PFSK-1 (cell line): ENCODE results near the gene ALKAL2.

Experiments used
- FOXP2 ChIP-seq: optimal IDR thresholded peaks from 2 replicates; pipeline ENCODE3; 2011; ENCODE audit warnings: borderline replicate concordance, control low read depth, inconsistent platforms; ENCODE audit not compliant: insufficient read depth; ENCODE audit errors: extremely low read length, extremely low read depth
- POLR2AphosphoS5 ChIP-seq: IDR thresholded peaks from 2 replicates; pipeline ENCODE4 v1.6.1; 2012; ENCODE audit warnings: low read depth, mild to moderate bottlenecking, control low read depth, low read length, moderate library complexity
- REST ChIP-seq, 2 experiments: IDR thresholded peaks; 2 replicates each; pipeline versions ENCODE4 v1.6.1 to v1.8.0; 2011 to 2012; ENCODE audit warnings: low read depth in 2 of 2, low read length in 2 of 2, control low read depth in 1 of 2, inconsistent platforms in 1 of 2, mild to moderate bottlenecking in 1 of 2, moderate library complexity in 1 of 2; ENCODE audit not compliant: insufficient read depth in 1 of 2
- SIN3A ChIP-seq: IDR thresholded peaks from 2 replicates; pipeline ENCODE4 v1.6.1; 2012; ENCODE audit warnings: mild to moderate bottlenecking, low read length, moderate library complexity, borderline replicate concordance; ENCODE audit not compliant: insufficient read depth

GRCh38 chr2:280650-281110 is 7.2 kb downstream of the ALKAL2 start:
- no peak for TF ChIP-seq REST (IDR thresholded peaks at IDR 0.05; ENCODE audit: insufficient read depth in 1 of 2, low read depth in 2 of 2, low read length in 2 of 2)
- no peak for TF ChIP-seq POLR2AphosphoS5
- no peak for TF ChIP-seq SIN3A
- no peak for TF ChIP-seq FOXP2
